Myocyte (in vitro differentiated cells): ENCODE data around the gene CTNNA1. TPM values are rescaled to one million over a fixed set of nuclear protein-coding genes. Genes with fewer than 3 reads are reported as not detected.
A peak's percentile ranks its signal among the peaks of the same experiment; 100 is the strongest.

Experiments
- DNase-seq: peaks from one replicate; pipeline ENCODE4 v3.0.0-alpha.2; 2012; ENCODE audit warnings: low read depth
- total RNA-seq: library from RNA; depleted of rRNA; stranded (reverse); fragments of >200 nt; gene quantifications from 2 replicates; pipeline ENCODE4 v1.2.3, GENCODE V29; 2014

The CTNNA1 gene
- total RNA-seq, 1 donor from 2014 or later = 787 TPM

DNA sequence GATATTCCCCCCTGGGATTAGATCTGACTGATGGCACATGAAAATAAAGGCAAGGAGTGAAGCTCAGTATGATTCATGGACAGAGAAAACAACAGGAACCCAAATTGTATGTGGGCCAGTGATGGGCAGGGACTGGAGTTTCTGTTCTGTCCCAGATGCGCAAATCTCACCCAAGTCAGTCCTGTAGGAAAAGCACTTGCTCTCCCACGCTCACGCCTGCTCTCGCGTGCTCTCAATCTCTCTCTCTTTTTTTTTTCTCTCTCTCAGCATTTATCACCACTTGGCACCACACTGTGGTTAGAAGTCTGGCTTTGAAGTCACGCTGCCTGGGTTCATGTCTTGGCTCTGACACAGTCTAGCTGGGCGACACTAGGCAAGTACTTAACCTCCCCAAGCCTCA is 228.4 kb downstream of the CTNNA1 start:
- DNase-seq = peak; percentile 26

DNA sequence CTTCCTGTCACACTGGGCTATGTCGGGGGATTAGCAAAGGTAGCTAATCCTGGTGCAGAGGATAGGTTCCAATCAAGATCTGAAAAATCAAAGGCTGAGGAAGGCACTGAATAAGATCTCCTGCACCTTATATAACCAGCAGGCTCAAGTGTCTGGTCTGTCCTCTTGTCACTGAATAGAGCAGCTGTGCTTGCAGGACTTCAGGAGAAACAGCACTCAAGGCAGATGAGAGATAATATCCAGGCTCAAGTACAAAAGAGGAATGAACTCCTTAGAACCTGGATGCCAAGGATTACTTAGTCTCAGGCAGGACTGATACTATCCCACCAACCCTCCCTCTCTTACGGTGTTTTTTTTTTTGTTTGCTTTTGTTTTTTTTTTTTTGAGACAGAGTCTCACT is 230.8 kb downstream of the CTNNA1 start:
- peak; percentile 15 for DNase-seq

Other genes with a start within 250 kb of the CTNNA1 start
- 115 and 121 TPM in 2 replicates for gene ETF1, start 210.2 kb upstream of the CTNNA1 start, total RNA-seq
- 534 and 535 TPM in 2 replicates for gene HSPA9, start 178.0 kb upstream of the CTNNA1 start, total RNA-seq
- not detected in 2 replicates for gene LRRTM2, start 121.9 kb downstream of the CTNNA1 start, total RNA-seq